Smooth muscle cell of bladder (primary cell): ENCODE data around the gene IGFBP6. TPM values are rescaled to one million over a fixed set of nuclear protein-coding genes. Genes with fewer than 3 reads are reported as not detected.

Source experiments
- total RNA-seq: library from RNA; depleted of rRNA; stranded (reverse); fragments of >200 nt; gene quantifications from 2 replicates; pipeline ENCODE4 v1.2.3, GENCODE V29; 2014

The IGFBP6 gene, protein sequence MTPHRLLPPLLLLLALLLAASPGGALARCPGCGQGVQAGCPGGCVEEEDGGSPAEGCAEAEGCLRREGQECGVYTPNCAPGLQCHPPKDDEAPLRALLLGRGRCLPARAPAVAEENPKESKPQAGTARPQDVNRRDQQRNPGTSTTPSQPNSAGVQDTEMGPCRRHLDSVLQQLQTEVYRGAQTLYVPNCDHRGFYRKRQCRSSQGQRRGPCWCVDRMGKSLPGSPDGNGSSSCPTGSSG
- total RNA-seq = 666 and 756 TPM in 2 replicates

DNA sequence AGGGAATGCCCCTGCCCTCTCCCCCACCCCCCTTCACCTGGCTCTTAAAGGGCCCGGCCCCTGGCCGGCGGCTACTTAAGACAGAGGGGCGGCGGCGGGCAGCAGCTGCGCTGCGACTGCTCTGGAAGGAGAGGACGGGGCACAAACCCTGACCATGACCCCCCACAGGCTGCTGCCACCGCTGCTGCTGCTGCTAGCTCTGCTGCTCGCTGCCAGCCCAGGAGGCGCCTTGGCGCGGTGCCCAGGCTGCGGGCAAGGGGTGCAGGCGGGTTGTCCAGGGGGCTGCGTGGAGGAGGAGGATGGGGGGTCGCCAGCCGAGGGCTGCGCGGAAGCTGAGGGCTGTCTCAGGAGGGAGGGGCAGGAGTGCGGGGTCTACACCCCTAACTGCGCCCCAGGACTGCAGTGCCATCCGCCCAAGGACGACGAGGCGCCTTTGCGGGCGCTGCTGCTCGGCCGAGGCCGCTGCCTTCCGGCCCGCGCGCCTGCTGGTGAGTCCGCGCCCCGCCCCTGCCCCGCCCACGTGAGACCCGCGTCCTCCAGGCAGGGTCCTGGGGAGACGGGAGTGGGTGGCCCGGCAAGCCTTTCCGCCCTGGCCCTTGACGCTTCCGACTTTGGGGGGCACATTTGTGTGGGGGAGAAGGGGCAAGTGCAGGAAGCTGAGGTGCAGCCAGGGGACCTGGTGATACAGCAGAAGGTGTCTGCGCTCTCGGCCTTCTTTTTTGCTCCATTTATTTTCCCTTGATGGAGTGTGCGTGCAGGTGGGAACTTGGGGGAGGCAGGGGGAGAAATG is at the start of gene IGFBP6:
Gene IGFBP6, plus strand, starts transcription at position 104 of the 790 bp plus-strand sequence. Its CDS starts 51 bp downstream, at position 155.

DNA sequence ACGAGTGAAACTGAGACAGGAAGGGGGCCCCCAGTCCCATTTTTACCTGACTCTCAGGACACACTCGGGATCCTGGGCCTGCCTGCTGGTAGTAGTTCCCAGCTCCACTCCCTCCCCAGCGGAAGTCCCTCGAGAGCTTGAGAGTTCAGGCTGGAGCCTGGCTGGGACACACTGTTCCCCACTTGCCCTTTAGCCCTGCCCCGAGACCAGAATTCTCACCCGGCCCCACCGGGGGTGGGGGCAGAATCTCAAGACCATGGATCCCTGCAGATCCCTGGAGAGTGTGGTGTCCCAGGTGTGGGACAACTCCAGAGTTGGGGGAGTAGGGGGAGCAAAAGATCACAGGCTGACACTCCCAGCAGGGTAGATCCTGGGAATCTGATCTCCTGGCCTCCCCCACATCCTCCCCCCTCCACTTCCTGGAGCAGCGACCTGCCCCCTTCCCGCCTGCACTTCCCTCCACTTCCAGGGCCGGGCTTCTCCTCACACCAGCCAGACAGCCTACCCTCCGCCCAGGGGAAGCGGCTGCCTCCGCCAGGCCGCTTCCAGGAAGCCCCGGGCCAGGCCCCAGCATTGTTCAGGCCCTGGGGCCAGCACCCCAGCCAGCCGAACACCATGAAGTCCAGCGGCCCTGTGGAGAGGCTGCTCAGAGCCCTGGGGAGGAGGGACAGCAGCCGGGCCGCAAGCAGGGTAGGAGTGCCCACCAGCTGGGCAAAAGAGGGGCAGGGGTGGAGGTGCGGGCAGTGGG is 47.7 kb upstream of the IGFBP6 start, which contains the start of gene TNS2:
Gene TNS2, plus strand, starts transcription at position 495 of the 748 bp plus-strand sequence. Its CDS starts 121 bp downstream, at position 616.

DNA sequence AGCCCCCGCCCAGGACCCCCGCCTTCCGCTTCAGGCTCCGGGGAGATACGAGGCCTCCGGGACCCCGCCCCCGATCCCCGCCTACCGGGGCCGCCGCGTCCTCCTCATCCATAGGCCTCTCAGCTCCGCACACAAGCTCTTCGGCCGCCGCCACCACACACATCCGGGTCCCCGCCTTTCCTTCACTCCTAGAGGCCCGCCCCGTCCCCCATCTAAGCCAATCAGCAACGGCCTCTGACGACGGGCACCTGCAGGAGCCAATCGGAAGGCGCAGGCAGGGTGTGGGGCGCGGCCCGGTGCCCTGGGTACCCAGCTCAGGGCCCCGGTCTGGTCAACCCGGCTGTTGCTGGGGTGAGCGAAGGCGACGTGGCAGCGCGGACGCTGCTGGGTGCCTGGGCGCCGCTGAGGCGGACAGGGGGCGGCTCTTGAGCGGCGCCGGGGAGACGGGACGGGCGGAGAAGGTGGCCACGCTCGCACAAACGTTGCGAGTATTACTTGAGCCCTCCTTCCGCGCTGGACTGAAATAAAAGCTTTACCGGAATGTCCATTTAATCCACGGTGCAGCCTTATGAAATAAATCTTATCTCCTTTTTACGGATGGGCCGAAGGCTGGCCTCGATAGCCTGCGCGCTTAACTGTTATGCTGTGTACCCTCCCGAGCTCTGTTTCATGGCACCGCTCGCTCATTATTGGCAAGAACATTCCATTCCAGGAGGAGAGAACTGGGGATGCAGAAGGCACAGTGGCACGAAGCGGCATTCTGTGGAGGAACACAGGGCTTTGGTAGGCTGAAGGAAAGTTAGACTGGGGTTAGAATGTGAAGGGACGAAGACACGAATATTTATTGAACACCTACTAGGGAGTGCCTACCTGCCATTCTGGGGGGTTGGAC is 18.0 kb upstream of the IGFBP6 start, which contains the start of gene SPRYD3:
Gene SPRYD3, minus strand, starts transcription at position 165 of the 892 bp plus-strand sequence. Its CDS starts 57 bp downstream, at position 108.

DNA sequence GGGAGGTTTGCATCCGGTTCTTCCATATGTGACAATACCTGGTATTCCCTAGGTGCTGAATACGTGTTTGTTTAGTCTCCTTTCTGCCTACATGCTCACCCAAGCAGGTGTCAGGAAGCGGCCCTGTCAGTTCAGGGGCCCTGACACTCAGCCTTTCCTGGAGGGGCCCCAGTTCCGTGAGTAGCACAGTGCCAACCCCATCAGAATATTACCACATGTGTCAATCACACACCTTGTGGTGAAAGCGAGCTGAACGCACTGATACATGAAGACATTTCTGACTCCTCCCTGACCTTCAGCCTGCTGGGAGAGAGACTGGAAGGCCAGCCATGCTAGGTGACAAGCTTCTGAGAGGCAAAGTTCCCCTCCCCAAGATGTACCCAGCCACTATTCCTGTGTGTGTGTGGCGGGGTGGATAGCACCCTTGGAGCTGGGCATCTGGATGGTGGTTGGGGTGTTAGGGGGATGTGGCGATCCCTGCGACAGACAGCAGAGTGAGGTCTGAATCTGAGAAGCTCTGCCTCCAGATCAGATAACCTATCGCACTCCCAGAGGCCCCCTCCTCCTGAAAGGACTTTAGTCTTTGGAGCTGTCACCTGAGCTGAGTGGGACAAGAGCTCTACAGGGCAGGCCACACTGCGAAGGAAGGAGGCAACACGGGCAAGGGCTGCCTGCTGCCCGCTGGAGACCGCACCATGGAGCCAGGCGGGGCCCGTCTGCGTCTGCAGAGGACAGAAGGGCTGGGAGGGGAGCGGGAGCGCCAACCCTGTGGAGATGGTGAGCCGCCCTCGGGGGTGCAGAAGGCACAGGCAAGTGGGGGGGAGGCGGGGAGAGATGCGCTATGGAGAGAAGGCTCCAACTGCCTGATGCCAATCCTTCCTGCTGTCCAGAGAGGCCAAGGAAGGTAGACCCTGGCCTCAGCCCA is 5.7 kb downstream of the IGFBP6 start, which contains the start of gene SOAT2:
Gene SOAT2, plus strand, starts transcription at position 604 of the 925 bp plus-strand sequence. Its CDS starts 92 bp downstream, at position 696.

Other genes with a start within 250 kb of the IGFBP6 start
- gene KRT78, start 248.7 kb upstream of the IGFBP6 start, total RNA-seq = not detected in 2 replicates
- 6.7 and 13.4 TPM in 2 replicates for gene KRT8, start 192.6 kb upstream of the IGFBP6 start, total RNA-seq
- 66.7 and 246 TPM in 2 replicates for gene KRT18, start 148.5 kb upstream of the IGFBP6 start, total RNA-seq
- 1,845 and 2,136 TPM in 2 replicates for gene EIF4B, start 91.2 kb upstream of the IGFBP6 start, total RNA-seq
- gene TNS2, start 47.6 kb upstream of the IGFBP6 start, total RNA-seq = 23.2 and 37.3 TPM in 2 replicates
- gene SPRYD3, start 18.3 kb upstream of the IGFBP6 start, total RNA-seq = 17.2 and 31.2 TPM in 2 replicates
- gene SOAT2, start 5.8 kb downstream of the IGFBP6 start, total RNA-seq = 0.09 TPM in 1 of 2 replicates, not detected in the other
- gene ZNF740, start 83.1 kb downstream of the IGFBP6 start, total RNA-seq = 13.2 and 16.2 TPM in 2 replicates
- gene CSAD, start 83.3 kb downstream of the IGFBP6 start, total RNA-seq = 7.3 and 11.3 TPM in 2 replicates
- gene ITGB7, start 109.6 kb downstream of the IGFBP6 start, total RNA-seq = 0.14 and 0.37 TPM in 2 replicates
- 17.5 and 21.2 TPM in 2 replicates for gene RARG, start 134.5 kb downstream of the IGFBP6 start, total RNA-seq
- 0.46 and 1.00 TPM in 2 replicates for gene ESPL1, start 170.6 kb downstream of the IGFBP6 start, total RNA-seq
- 998 and 1,105 TPM in 2 replicates for gene PFDN5, start 197.9 kb downstream of the IGFBP6 start, total RNA-seq
- 54.5 and 64.1 TPM in 2 replicates for gene MYG1, start 202.0 kb downstream of the IGFBP6 start, total RNA-seq
- gene AAAS, start 223.9 kb downstream of the IGFBP6 start, total RNA-seq = 30.0 and 38.0 TPM in 2 replicates
- not detected in 2 replicates for gene SP7, start 238.7 kb downstream of the IGFBP6 start, total RNA-seq